Measurements from ENCODE around the gene GMDS. TPM values are rescaled to one million over a fixed set of nuclear protein-coding genes. Genes with fewer than 3 reads are reported as not detected.

Gene GMDS
- total RNA-seq, 1 experiment from 2014 or later, result 27.6 TPM

GRCh38 chr6:1821513-1822183, 423.8 kb downstream of the GMDS start:
- no peak overlapping the region for H3T11ph ChIP-seq (ENCODE audit: low read length)
- no peak overlapping the region for H2BK15ac ChIP-seq (ENCODE audit: low read depth, low read length)
- no peak overlapping the region for H3K4ac ChIP-seq (ENCODE audit: low read depth, low read length)
- no peaks in the 10 kb centered on the region for H3K9me3 ChIP-seq (ENCODE audit: control insufficient read depth, low read depth, low read length)
- no peaks in the 10 kb centered on the region for H3K9me3 Mint-ChIP-seq
- H3K56ac ChIP-seq (ENCODE audit: insufficient read length, low read depth, low read length), result no peak overlapping the region
- H3K27me3 ChIP-seq (ENCODE audit: insufficient read depth, low read length), result no peaks in the 10 kb centered on the region
- H3K4me1 ChIP-seq (ENCODE audit: insufficient read depth, low read length), result no peaks in the 10 kb centered on the region; the same call in 1 of the 2 replicates
- no peaks in the 10 kb centered on the region for H3K23me2 ChIP-seq (ENCODE audit: insufficient read length, low read depth, low read length, poor library complexity, severe bottlenecking)
- no peak overlapping the region for H2AK5ac ChIP-seq (ENCODE audit: insufficient read length, low read length)
- H4K5ac ChIP-seq (ENCODE audit: insufficient read length, low read depth, low read length), result no peak overlapping the region
- no peak for DNase-seq
- H3K4me3 Mint-ChIP-seq, result no peak overlapping the region
- peaks cover 8 to 9% of the 10 kb centered on the region in 2 experiments for H3K4me1 Mint-ChIP-seq
- no peak overlapping the region for H2AFZ ChIP-seq (ENCODE audit: low read length)
- no CpG with 5 or more reads among the region's 11 CpGs for WGBS (ENCODE audit: extremely low coverage, insufficient read length, low lambda C conversion rate)
- H2BK12ac ChIP-seq (ENCODE audit: insufficient read length, low read depth, low read length), result no peak overlapping the region
- H3K79me1 ChIP-seq (ENCODE audit: insufficient read depth, low read depth, low read length, poor library complexity, severe bottlenecking), result no peaks in the 10 kb centered on the region
- H3K14ac ChIP-seq (ENCODE audit: insufficient read depth, low read length), result no peak overlapping the region
- H4K8ac ChIP-seq (replicated peaks; ENCODE audit: insufficient read length, low read depth, low read length), result no peak overlapping the region
- no peak overlapping the region for H3K4me2 ChIP-seq (ENCODE audit: insufficient read depth, insufficient read length, low read length)
- TF ChIP-seq CTCF (conservative IDR thresholded peaks at IDR 0.05), result no peak
- H3K27ac ChIP-seq (ENCODE audit: insufficient read length, low read depth, low read length), result no peak overlapping the region
- H3K23ac ChIP-seq (ENCODE audit: insufficient read length, low read depth, low read length), result no peak overlapping the region
- no peak overlapping the region for H2BK20ac ChIP-seq (ENCODE audit: low read depth, low read length, poor library complexity, severe bottlenecking)
- H3K27me3 Mint-ChIP-seq (ENCODE audit: low read depth), result no peaks in the 10 kb centered on the region
- H3K79me2 ChIP-seq (ENCODE audit: insufficient read depth, low read length), result no peaks in the 10 kb centered on the region
- no peak overlapping the region for H4K91ac ChIP-seq (ENCODE audit: insufficient read length, low read depth, low read length)
- no peak overlapping the region for H2BK120ac ChIP-seq (ENCODE audit: low read depth, low read length, poor library complexity, severe bottlenecking)
- no peak overlapping the region for H3K9ac ChIP-seq (ENCODE audit: extremely low read depth, insufficient read length, low read length)
- no peaks in the 10 kb centered on the region for H4K20me1 ChIP-seq (ENCODE audit: control insufficient read depth, insufficient read depth, insufficient read length)
- H2BK5ac ChIP-seq (ENCODE audit: insufficient read length, low read length), result no peak overlapping the region
- H3K27ac Mint-ChIP-seq, result no peak overlapping the region
- H3K36me3 Mint-ChIP-seq (ENCODE audit: insufficient read depth in 1 of 3, low read depth in 3 of 3), result no peaks in the 10 kb centered on the region
- no peak overlapping the region for H3K18ac ChIP-seq (ENCODE audit: insufficient read length, low read depth, low read length)
